Measurements from ENCODE around the gene VEGFB.

VEGFB gene

DNA sequence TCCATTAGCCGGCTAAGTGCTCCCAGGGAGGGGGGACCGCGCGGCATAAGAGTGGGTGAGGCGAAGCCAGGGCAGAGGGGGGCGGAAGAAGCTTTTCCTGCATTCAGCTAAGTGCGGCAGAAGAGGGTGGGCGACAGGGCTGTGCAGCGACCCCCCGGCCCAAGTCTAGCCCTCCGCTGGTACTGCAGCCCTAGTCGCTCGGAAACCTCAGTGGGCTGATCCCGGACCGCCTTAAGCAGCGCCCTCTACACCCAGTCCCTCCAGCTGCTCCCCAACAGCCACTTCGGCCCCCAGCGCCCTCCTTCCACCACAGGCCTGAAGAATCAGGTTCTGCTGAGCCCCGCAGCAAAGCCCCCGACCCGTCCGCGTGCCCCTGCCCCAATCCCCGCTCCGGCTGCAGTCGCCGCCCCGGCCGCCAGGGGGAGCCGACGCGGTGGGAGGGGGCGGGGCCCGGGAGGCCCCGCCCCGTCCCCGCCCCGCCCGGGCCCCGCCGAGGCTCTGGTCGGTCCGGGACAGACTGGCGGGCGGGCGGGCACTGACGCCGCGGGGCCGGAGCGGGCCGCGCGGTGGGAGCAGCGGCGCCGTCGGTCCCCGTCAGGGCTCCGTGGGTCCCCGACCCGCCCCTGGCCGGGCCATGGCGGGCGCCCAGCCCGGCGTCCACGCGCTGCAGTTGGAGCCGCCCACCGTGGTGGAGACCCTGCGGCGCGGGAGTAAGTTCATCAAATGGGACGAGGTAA is 16.8 kb downstream of the VEGFB start, which contains the start of gene PLCB3:
Gene PLCB3 (plus strand): TSS at position 515 of the 737 bp plus-strand sequence. CDS start 120 bp downstream, at position 635.
- Histone ChIP-seq H4K20me1 (ENCODE audit: insufficient read depth, low read length) (peaks cover 11% of the 10 kb centered on the region; the same call in 1 of the 2 replicates), H3K9me3 (ENCODE audit: insufficient read depth, low read length) (no peaks in the 10 kb centered on the region), H3K4me1 (ENCODE audit: low read length) (peaks cover 33% of the 10 kb centered on the region), H3K9ac (ENCODE audit: low read length) (peak within 1 kb of the TSS; percentile 88), H3K4me2 (ENCODE audit: low read length) (peak within 1 kb of the TSS; percentile 92), H2AFZ (ENCODE audit: low read depth, low read length) (peak within 1 kb of the TSS; percentile 66; the same call in 1 of the 2 replicates), H3K27me3 (ENCODE audit: low read depth, low read length) (no peaks in the 10 kb centered on the region), H3K79me2 (ENCODE audit: low read length) (peaks cover 31% of the 10 kb centered on the region), H3K4me3 (ENCODE audit: low read length) (peak within 1 kb of the TSS; percentile 93), H3K27ac (ENCODE audit: low read length) (peak within 1 kb of the TSS; percentile 36), H3K36me3 (replicated peaks; ENCODE audit: low read depth, low read length) (peaks cover 6% of the 10 kb centered on the region)
- TF ChIP-seq, protein P1, sequence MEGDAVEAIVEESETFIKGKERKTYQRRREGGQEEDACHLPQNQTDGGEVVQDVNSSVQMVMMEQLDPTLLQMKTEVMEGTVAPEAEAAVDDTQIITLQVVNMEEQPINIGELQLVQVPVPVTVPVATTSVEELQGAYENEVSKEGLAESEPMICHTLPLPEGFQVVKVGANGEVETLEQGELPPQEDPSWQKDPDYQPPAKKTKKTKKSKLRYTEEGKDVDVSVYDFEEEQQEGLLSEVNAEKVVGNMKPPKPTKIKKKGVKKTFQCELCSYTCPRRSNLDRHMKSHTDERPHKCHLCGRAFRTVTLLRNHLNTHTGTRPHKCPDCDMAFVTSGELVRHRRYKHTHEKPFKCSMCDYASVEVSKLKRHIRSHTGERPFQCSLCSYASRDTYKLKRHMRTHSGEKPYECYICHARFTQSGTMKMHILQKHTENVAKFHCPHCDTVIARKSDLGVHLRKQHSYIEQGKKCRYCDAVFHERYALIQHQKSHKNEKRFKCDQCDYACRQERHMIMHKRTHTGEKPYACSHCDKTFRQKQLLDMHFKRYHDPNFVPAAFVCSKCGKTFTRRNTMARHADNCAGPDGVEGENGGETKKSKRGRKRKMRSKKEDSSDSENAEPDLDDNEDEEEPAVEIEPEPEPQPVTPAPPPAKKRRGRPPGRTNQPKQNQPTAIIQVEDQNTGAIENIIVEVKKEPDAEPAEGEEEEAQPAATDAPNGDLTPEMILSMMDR (IDR thresholded peaks at IDR 0.05; ENCODE audit: low read depth, low read length): peak; percentile 67
- TF ChIP-seq EZH2phosphoT487 (IDR thresholded peaks at IDR 0.05; ENCODE audit: low read depth): no peak

GRCh38 chr11:64251753-64252002 is 17.3 kb downstream of the VEGFB start:
- H3K4me3 ChIP-seq (ENCODE audit: low read length): peak overlapping the region; percentile 93
- no peak for TF ChIP-seq EZH2phosphoT487 (IDR thresholded peaks at IDR 0.05; ENCODE audit: low read depth)
- TF ChIP-seq, protein P1 (IDR thresholded peaks at IDR 0.05; ENCODE audit: low read depth, low read length): no peak
- peaks cover 11% of the 10 kb centered on the region; the same call in 1 of the 2 replicates for H4K20me1 ChIP-seq (ENCODE audit: insufficient read depth, low read length)
- H3K27me3 ChIP-seq (ENCODE audit: low read depth, low read length): no peaks in the 10 kb centered on the region
- no peak overlapping the region for H2AFZ ChIP-seq (ENCODE audit: low read depth, low read length)
- H3K4me1 ChIP-seq (ENCODE audit: low read length): peaks cover 33% of the 10 kb centered on the region
- peaks cover 10% of the 10 kb centered on the region for H3K36me3 ChIP-seq (replicated peaks; ENCODE audit: low read depth, low read length)
- peak overlapping the region; percentile 88 for H3K9ac ChIP-seq (ENCODE audit: low read length)
- peak overlapping the region; percentile 36; the same call in 1 of the 2 replicates for H3K27ac ChIP-seq (ENCODE audit: low read length)
- H3K9me3 ChIP-seq (ENCODE audit: insufficient read depth, low read length): no peaks in the 10 kb centered on the region
- H3K4me2 ChIP-seq (ENCODE audit: low read length): peak overlapping the region; percentile 78
- H3K79me2 ChIP-seq (ENCODE audit: low read length): peaks cover 27% of the 10 kb centered on the region

- Histone ChIP-seq H3K27ac (ENCODE audit: low read length) (peak overlapping the region; percentile 36), H3K9me3 (ENCODE audit: insufficient read depth, low read length) (no peaks in the 10 kb centered on the region), H3K27me3 (ENCODE audit: low read depth, low read length) (no peaks in the 10 kb centered on the region), H3K79me2 (ENCODE audit: low read length) (peaks cover 22% of the 10 kb centered on the region), H3K4me2 (ENCODE audit: low read length) (peak overlapping the region; percentile 78), H3K9ac (ENCODE audit: low read length) (peak overlapping the region; percentile 88), H4K20me1 (ENCODE audit: insufficient read depth, low read length) (peaks cover 11% of the 10 kb centered on the region; the same call in 1 of the 2 replicates), H3K4me3 (ENCODE audit: low read length) (peak overlapping the region; percentile 93), H3K4me1 (ENCODE audit: low read length) (peaks cover 33% of the 10 kb centered on the region), H2AFZ (ENCODE audit: low read depth, low read length) (no peak overlapping the region), H3K36me3 (replicated peaks; ENCODE audit: low read depth, low read length) (peaks cover 11% of the 10 kb centered on the region)
- TF ChIP-seq EZH2phosphoT487 (IDR thresholded peaks at IDR 0.05; ENCODE audit: low read depth): no peak
- TF ChIP-seq, protein P1 (IDR thresholded peaks at IDR 0.05; ENCODE audit: low read depth, low read length): peak; percentile 61
These were observed 17.9 kb downstream of the VEGFB start for GRCh38 chr11:64252003-64252872.

- Histone ChIP-seq H4K20me1 (ENCODE audit: insufficient read depth, low read length) (peaks cover 11% of the 10 kb centered on the region; the same call in 1 of the 2 replicates), H3K27ac (ENCODE audit: low read length) (peak overlapping the region; percentile 36), H3K4me3 (ENCODE audit: low read length) (peak overlapping the region; percentile 93), H3K9me3 (ENCODE audit: insufficient read depth, low read length) (no peaks in the 10 kb centered on the region), H3K36me3 (replicated peaks; ENCODE audit: low read depth, low read length) (peaks cover 11% of the 10 kb centered on the region), H3K27me3 (ENCODE audit: low read depth, low read length) (no peaks in the 10 kb centered on the region), H2AFZ (ENCODE audit: low read depth, low read length) (no peak overlapping the region), H3K4me1 (ENCODE audit: low read length) (peaks cover 28% of the 10 kb centered on the region), H3K9ac (ENCODE audit: low read length) (peak overlapping the region; percentile 88), H3K4me2 (ENCODE audit: low read length) (peak overlapping the region; percentile 78), H3K79me2 (ENCODE audit: low read length) (peaks cover 22% of the 10 kb centered on the region)
- TF ChIP-seq, protein P1 (IDR thresholded peaks at IDR 0.05; ENCODE audit: low read depth, low read length): no peak
- no peak for TF ChIP-seq EZH2phosphoT487 (IDR thresholded peaks at IDR 0.05; ENCODE audit: low read depth)
These were observed 18.7 kb downstream of the VEGFB start for GRCh38 chr11:64253043-64253442.
